Esophagus muscularis mucosa (tissue), 4 donors: ENCODE data around the gene CKS1B. TPM values are rescaled to one million over a fixed set of nuclear protein-coding genes. Genes with fewer than 3 reads are reported as not detected.

Experiments
- DNase-seq: peaks from one replicate; pipeline ENCODE4 v3.0.0-alpha.2; 2017; ENCODE audit errors: extremely low spot score
- H3K27ac ChIP-seq, 4 donors: fragments of 200-600 bp; sonication (generic); replicated peaks in 1 of 4; 1 replicate in 3 of 4; 2 replicates in 1 of 4; pipeline ENCODE4 v1.5.1; 2016 to 2019; ENCODE audit warnings: mild to moderate bottlenecking in 1 of 4
- H3K27me3 ChIP-seq, 4 donors: fragments of 200-600 bp; sonication (generic); one replicate each; pipeline versions ENCODE4 v1.5.1 to v1.6.0; 2016 to 2019
- H3K36me3 ChIP-seq, 4 donors: fragments of 200-600 bp; sonication (generic); one replicate each; pipeline ENCODE4 v1.5.1; 2016 to 2019
- H3K4me1 ChIP-seq, 4 donors: fragments of 200-600 bp; sonication (generic); one replicate each; pipeline ENCODE4 v1.5.1; 2016 to 2019
- H3K4me3 ChIP-seq, 4 donors: fragments of 200-600 bp; sonication (generic); 1 replicate in 2 of 4; 2 replicates in 2 of 4; pipeline ENCODE4 v1.5.1; 2016 to 2019; ENCODE audit warnings: mild to moderate bottlenecking in 4 of 4, moderate library complexity in 1 of 4
- H3K9me3 ChIP-seq, 4 donors: fragments of 200-600 bp; sonication (generic); 1 replicate in 3 of 4; 2 replicates in 1 of 4; pipeline ENCODE4 v1.5.1; 2016 to 2019
- EP300 ChIP-seq: sonication (generic); formaldehyde crosslinking; IDR thresholded peaks from one replicate; pipeline ENCODE4 v1.6.1; 2017; ENCODE audit warnings: antibody characterized with exemption
- POLR2A ChIP-seq: fragments of 450-650 bp; IDR thresholded peaks from one replicate; pipeline ENCODE4 v1.6.1; 2017; ENCODE audit warnings: antibody characterized with exemption, moderate library complexity, mild to moderate bottlenecking, low read depth
- POLR2AphosphoS5 ChIP-seq, 2 donors: sonication (generic); formaldehyde crosslinking; IDR thresholded peaks; one replicate each; pipeline ENCODE4 v1.6.1; 2017; ENCODE audit warnings: antibody characterized with exemption in 2 of 2
- WGBS: methylation state at CpG from one replicate; pipeline ENCODE4 v1.1.5; 2018; 5-methylcytosine and 5-hydroxymethylcytosine counted together
- intact Hi-C: fragments of 100-400 bp; cut with DNase I; formaldehyde crosslinking; loops from one replicate; pipeline ENCODE4 v1.15.1; 2023
- total RNA-seq, 4 donors: library from RNA; depleted of rRNA; stranded (reverse); fragments of >200 nt; gene quantifications; one replicate each; pipeline versions ENCODE4 v1.1.0 to v1.2.1, GENCODE V29; 2016
- TF ChIP-seq, protein P1 (sequence below), 3 experiments: fragments of 200-600 bp in 2 of 3; fragments of 450-650 bp in 1 of 3; sonication (generic) in 2 of 3; IDR thresholded peaks; one replicate each; pipeline ENCODE4 v1.5.1; 2017 to 2019; ENCODE audit warnings: antibody characterized with exemption in 3 of 3, mild to moderate bottlenecking in 2 of 3, moderate library complexity in 1 of 3

Gene CKS1B
- total RNA-seq, 4 donors from 2014 or later, result 11.6 to 21.5 (median 18.8) TPM

DNA sequence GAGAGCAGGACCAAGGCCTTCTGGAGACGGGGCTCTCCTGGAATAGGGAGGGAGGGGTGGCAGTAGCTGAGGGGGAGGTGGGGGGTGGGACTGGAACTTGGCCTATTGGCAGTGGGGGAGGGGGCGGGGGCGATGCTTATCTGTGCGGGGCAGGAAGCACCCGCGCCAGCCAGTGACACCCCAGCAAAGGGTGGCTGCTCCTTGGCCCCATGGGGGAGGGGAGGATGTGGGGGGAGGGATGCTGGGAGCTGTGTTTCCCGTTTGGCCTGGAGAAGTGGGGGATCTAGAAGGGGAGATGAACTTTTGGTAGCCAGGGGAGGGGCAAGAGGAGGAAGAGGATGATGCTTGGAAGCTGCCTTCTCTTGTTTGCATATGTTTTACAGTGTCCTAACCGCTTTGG is 39.2 kb downstream of the CKS1B start:
- TF ChIP-seq, protein P1, sequence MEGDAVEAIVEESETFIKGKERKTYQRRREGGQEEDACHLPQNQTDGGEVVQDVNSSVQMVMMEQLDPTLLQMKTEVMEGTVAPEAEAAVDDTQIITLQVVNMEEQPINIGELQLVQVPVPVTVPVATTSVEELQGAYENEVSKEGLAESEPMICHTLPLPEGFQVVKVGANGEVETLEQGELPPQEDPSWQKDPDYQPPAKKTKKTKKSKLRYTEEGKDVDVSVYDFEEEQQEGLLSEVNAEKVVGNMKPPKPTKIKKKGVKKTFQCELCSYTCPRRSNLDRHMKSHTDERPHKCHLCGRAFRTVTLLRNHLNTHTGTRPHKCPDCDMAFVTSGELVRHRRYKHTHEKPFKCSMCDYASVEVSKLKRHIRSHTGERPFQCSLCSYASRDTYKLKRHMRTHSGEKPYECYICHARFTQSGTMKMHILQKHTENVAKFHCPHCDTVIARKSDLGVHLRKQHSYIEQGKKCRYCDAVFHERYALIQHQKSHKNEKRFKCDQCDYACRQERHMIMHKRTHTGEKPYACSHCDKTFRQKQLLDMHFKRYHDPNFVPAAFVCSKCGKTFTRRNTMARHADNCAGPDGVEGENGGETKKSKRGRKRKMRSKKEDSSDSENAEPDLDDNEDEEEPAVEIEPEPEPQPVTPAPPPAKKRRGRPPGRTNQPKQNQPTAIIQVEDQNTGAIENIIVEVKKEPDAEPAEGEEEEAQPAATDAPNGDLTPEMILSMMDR (IDR thresholded peaks at IDR 0.05), result no peak
- TF ChIP-seq POLR2AphosphoS5 (IDR thresholded peaks at IDR 0.05) (no peak), EP300 (no peak), POLR2A (no peak)
- H3K27ac ChIP-seq, result peak overlapping the region; percentile 13 to 65 (median 37)
- no peak for DNase-seq
- H3K4me3 ChIP-seq, result no peak overlapping the region
- intact Hi-C loops, result no loop called here
- H3K4me1 ChIP-seq, result peaks cover 47 to 85% (median 70%) of the 10 kb centered on the region in 4 donors
- H3K9me3 ChIP-seq, result no peaks in the 10 kb centered on the region
- peaks cover 9 to 39% (median 32%) of the 10 kb centered on the region in 4 donors for H3K36me3 ChIP-seq
- WGBS, result 61% methylated on average over 6 of the region's 8 CpGs
- H3K27me3 ChIP-seq, result no peaks in the 10 kb centered on the region

DNA sequence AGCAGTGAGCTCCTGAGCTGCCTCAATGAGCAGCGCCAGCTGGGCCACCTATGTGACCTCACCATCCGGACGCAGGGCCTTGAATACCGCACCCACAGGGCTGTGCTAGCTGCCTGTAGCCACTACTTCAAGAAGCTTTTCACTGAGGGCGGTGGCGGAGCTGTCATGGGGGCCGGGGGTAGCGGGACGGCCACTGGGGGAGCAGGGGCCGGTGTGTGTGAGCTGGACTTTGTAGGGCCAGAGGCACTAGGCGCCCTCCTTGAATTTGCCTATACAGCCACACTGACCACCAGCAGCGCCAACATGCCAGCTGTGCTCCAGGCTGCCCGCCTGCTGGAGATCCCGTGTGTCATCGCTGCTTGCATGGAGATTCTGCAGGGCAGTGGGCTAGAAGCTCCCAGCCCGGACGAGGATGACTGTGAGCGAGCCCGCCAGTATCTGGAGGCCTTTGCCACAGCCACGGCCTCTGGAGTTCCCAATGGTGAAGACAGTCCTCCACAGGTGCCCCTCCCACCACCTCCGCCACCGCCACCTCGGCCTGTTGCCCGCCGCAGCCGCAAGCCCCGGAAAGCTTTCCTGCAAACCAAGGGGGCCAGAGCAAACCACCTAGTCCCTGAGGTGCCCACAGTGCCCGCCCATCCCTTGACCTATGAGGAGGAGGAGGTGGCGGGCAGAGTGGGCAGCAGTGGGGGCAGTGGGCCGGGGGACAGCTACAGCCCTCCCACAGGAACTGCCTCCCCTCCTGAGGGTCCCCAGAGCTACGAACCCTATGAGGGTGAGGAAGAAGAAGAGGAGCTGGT is 40.4 kb downstream of the CKS1B start:
- intact Hi-C loops, result loop anchor here (5.0 kb wide), 2 partner anchors 53 to 78 kb away; partner anchors contain the start of genes PMVK and PYGO2
- Histone ChIP-seq H3K27me3 (no peaks in the 10 kb centered on the region), H3K4me3 (no peak overlapping the region), H3K36me3 (peaks cover 9 to 35% (median 30%) of the 10 kb centered on the region in 4 donors), H3K9me3 (no peaks in the 10 kb centered on the region), H3K4me1 (peaks cover 43 to 78% (median 62%) of the 10 kb centered on the region in 4 donors), H3K27ac (peak overlapping the region in 1 of 4 donors; percentile 90)
- DNase-seq, result no peak
- WGBS, result 91% methylated on average over 16 of the region's 31 CpGs
- TF ChIP-seq EP300 (no peak), POLR2A (no peak), POLR2AphosphoS5 (IDR thresholded peaks at IDR 0.05) (no peak)
- TF ChIP-seq, protein P1 (IDR thresholded peaks at IDR 0.05), result no peak

DNA sequence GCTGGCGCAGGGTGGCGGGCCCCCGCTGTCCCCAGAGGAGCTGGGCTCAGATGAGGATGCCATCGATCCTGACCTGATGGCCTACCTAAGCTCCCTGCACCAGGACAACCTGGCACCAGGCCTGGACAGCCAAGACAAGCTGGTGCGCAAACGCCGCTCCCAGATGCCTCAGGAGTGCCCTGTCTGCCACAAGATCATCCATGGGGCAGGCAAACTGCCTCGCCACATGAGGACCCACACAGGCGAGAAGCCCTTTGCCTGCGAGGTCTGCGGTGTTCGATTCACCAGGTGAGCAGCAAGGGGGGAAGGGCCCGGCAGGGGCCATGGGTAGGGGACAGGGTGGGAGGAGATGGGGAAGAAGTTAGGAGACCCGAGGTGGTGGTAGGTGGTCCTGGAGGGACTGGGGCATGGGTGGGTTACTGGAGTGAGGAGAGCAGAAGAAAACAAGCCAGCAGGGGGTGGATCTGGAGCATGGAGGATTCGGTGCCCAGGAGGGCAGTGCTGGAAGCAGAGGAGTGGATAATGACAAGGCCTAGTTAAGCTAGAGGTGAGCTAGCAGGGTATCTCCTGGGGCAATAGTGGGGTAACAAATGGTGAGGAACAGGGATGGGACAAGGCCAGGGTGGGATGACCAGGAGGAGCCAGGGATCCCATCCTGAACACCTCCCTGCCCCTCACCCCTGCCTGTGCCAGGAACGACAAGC is 41.2 kb downstream of the CKS1B start:
- Histone ChIP-seq H3K27me3 (no peaks in the 10 kb centered on the region), H3K9me3 (no peaks in the 10 kb centered on the region), H3K4me3 (no peak overlapping the region), H3K4me1 (peaks cover 43 to 70% (median 57%) of the 10 kb centered on the region in 4 donors), H3K27ac (peak overlapping the region; percentile 86 to 92 (median 90)), H3K36me3 (peaks cover 9 to 33% (median 27%) of the 10 kb centered on the region in 4 donors)
- intact Hi-C loops, result loop anchor here (5.0 kb wide), 2 partner anchors 53 to 78 kb away; partner anchors contain the start of genes PMVK and PYGO2
- no peak for DNase-seq
- WGBS, result 78% methylated on average over 9 of the region's 16 CpGs
- TF ChIP-seq, protein P1 (IDR thresholded peaks at IDR 0.05), result no peak
- TF ChIP-seq POLR2AphosphoS5 (IDR thresholded peaks at IDR 0.05), result no peak
- no peak for TF ChIP-seq POLR2A
- no peak for TF ChIP-seq EP300

DNA sequence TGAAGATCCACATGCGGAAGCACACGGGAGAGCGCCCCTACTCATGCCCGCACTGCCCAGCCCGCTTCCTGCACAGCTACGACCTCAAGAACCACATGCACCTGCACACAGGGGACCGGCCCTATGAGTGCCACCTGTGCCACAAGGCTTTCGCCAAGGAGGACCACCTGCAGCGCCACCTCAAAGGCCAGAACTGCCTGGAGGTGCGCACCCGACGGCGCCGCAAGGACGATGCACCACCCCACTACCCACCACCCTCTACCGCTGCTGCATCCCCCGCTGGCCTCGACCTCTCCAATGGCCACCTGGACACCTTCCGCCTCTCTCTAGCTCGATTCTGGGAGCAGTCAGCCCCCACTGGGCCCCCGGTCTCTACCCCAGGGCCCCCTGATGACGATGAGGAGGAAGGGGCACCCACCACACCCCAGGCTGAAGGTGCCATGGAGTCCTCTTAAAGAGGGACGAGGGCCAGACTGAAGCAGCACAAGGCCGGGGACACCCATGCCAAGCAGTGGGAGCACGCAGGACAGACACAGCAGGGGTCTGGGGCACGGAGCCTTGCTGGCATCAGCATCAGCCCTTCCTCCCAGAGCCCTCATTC is 41.9 kb downstream of the CKS1B start:
- Histone ChIP-seq H3K4me3 (no peak overlapping the region), H3K4me1 (peaks cover 39 to 63% (median 50%) of the 10 kb centered on the region in 4 donors), H3K27ac (peak overlapping the region; percentile 86 to 92 (median 90)), H3K27me3 (no peaks in the 10 kb centered on the region), H3K9me3 (no peaks in the 10 kb centered on the region), H3K36me3 (peaks cover 9 to 30% (median 24%) of the 10 kb centered on the region in 4 donors)
- intact Hi-C loops, result loop anchor here (5.0 kb wide), 2 partner anchors 54 to 79 kb away; partner anchors contain the start of genes PMVK and PYGO2
- TF ChIP-seq, protein P1 (IDR thresholded peaks at IDR 0.05), result no peak
- TF ChIP-seq POLR2AphosphoS5 (IDR thresholded peaks at IDR 0.05) (no peak), POLR2A (no peak), EP300 (no peak)
- 92% methylated on average over 17 of the region's 26 CpGs for WGBS
- no peak for DNase-seq
